Measurements from ENCODE around the gene PRAMEF25.
"Not testable (repeated sequence)": the region's sequence is repeated elsewhere in the genome, so short reads cannot be mapped to it uniquely, and the experiment has no call there.

Gene PRAMEF25

GRCh38 chr1:13070474-13070873 lies at the start of gene PRAMEF25:
PRAMEF25 (plus strand) TSS chr1:13070774; CDS start chr1:13073694, 2,920 bp downstream.
- not testable (repeated sequence) for DNase-seq

GRCh38 chr1:13056475-13056874 lies 14.1 kb upstream of the PRAMEF25 start, which contains the start of gene PRAMEF27:
PRAMEF27 (minus strand) TSS chr1:13056575; CDS start chr1:13053659, 2,916 bp downstream.
- not testable (repeated sequence) for DNase-seq

- not testable (repeated sequence) for DNase-seq
Measured at GRCh38 chr1:13116754-13117153, 46.2 kb downstream of the PRAMEF25 start, which contains the start of gene HNRNPCL2. HNRNPCL2 (minus strand) TSS chr1:13116854; CDS start chr1:13116400, 454 bp downstream.

Data from activated CD4-positive, alpha-beta T cell treated with anti-CD3 and anti-CD28 coated beads, Interleukin-2, amount 50 U/mL, for 16 hours (primary cell).